GM19238 (cell line): Measurements from ENCODE around the gene RYR2.

Experiments
- DNase-seq: peaks from one replicate; pipeline ENCODE4 v3.0.0; 2011; ENCODE audit warnings: low spot score; ENCODE audit not compliant: insufficient read length

Gene RYR2

DNA sequence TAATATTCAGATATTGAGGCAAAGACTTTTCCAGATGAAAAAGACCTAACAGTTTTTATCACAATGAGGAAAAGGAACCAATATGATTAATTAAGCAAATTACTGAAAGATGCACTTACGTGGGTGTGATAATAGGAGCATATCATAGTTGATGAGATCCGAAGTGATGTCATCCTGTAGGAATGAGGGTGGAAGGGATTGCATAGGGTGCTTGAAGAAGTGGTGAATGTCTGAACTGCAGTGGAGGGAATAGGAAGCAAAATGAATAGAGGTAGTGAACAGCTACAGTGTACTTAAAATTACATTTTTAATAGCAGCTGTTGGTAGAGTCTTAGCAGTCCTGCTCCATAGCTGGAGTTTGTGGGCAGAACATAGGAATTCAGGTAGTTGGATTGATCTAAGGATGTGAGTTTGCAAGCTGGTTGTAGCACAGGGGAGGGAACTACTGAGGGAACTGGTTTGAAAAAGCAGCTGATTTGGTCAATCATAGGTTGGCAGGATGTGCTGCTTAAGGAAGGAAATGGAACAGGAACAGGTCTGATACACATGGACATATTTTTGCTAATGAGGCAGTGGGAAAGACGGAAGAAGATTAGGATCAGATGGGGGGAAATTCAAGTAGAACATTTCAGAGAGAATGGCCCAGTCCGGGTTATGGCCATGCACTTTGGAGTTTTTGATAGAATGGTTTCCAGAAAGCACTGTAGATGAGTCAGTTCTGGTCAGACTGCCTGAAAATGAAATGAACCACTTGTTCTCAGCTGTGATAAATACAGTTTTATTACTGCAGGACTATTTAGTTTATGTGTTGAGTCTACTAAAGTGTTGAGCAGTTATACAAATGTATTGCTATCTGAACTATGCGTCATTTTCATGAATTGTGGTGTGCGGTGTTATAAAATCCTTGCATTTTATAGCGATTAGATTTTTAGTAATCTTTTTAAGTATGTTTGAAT, 155.8 kb downstream of the RYR2 start:
- DNase-seq, result no peak

DNA sequence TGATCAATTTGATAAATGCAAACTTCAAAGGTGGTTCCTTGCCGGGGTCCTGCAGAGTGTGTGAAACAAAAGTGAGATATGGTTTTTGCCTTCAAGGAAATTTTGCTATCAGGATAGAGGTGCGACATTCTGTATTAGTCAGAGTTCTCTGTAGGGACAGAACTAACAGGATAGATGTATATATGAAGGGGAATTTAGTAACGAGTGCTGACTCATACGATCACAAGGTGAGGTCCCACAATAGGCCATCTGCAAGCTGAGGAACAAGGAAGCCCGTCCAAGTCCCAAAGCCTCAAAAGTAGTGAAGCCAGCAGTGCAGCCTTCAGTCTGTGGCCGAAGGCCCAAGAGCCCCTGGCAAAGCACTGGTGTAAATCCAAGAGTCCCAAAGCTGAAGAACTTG, 157.0 kb downstream of the RYR2 start:
- DNase-seq, result no peak

DNA sequence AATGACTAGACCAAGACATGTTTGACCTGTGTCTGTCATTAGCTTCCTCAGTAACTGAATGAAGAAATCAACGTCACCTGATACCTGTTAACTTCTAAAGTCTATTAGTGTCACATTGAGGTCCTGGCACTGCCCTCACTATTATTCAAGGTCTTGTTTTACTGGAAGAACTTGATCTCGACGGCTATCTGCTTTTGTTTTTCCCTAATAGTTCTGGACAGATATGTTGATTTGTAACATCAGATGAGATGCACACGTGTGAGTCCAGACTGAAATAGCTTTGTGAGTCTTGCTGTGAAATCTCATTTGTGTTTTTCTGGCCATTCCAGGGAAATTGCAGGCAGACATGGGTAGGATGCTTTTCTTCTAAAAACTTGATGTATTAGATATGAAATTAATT, 159.2 kb downstream of the RYR2 start:
- DNase-seq, result no peak

DNA sequence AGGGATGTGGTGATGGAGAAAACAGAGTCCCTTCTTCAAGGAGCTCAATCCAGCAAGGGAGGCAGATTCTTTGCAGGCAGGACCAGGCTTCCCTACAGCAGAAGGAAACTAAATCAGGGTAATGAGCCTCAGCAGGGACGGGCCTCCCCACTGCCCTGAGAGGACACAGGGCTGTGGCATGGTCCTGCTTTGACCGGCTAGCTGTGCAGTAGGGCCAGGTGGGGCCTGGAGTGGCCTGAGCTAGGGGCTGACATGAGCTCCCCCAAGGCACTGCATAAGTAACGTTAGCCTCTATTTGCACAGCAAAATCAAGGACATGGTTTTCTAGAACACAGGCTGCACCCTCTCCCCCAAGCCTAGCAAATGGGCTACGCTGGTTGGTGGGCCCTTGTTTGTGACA, 162.9 kb downstream of the RYR2 start:
- no peak for DNase-seq

DNA sequence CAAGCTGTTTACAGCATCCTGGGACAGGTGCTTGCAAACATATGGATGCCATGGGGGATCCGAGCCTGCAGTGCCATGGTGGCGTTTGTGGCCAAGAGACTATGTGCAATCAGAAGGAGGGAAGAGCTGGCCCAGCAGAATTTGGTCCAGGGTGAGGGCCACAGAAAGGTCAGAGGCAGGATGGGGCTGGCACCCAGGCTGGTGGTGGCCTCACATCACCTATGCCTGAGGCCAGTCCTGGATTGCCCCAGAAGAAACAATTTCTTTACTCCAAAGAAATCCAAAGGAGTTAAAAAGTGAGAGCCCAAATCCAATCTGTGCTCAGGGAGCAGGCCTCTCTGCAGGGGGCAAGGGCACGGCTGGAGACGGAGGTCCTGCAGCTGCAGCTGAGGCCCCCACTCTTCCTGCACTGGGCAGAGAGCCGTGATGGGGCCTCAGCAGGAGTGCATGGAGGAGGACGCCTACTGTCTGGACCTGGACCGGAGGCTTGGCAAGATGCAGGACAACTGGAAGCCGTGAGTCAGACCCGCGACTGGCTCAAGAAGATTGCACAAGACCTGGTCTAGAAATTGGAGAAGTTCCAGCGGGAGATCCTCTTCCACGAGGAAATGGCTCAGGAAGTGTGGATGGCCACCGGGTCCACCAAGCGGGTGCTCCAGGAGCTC, 163.5 kb downstream of the RYR2 start:
- DNase-seq, result no peak

DNA sequence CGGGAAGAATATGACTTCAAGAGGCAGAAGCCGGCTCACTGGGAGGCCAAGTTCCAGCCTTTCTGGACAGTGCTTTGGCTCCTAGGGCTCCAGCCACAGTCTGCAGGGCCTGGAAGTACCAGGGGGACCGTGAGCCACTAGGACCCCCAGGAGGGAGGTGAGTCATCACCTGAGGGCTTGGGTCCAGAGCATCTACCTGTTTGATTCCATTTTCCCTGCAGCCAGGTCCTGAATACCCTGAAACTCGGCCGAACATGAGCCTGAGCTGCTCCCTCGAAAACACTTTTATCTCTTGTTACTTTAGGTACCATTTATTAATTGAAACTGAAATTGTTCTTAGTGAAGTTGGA, 164.1 kb downstream of the RYR2 start:
- DNase-seq, result no peak

DNA sequence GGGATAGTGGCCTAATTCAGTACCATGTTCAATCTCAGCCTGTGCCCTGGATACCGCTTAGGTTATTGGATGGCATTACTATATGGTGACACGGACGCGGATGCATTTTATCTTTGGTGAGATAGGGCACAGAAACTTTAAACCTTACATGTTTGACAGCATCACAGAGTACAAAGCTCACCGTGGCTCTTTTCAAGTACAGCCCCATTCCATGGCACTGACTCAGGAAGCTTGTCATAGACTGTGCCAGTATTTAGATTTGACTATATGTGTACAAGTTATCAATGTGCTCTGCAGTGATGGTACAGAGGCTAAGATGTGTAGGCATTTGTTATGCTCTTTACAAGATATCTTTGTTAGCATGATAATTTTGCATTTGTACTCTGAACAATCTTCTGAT, 169.0 kb downstream of the RYR2 start:
- no peak for DNase-seq

DNA sequence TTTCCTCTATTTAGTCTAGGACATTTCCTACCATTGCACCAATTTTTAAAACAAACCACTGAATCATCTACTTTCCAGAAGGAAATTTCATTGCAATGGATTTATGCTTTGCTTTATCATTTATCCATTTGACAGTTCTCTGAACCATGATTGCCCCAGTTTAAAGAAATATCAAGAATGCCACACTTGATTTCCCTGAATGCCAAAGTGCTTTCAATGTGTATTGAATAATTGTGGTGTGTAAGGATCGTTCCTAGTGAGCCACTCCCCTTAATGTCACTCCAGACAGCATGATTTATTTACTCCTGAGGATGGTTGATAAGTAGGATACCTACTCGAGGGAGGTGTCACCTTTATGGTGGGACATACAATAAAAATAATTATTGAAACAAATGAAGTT, 169.6 kb downstream of the RYR2 start:
- no peak for DNase-seq

DNA sequence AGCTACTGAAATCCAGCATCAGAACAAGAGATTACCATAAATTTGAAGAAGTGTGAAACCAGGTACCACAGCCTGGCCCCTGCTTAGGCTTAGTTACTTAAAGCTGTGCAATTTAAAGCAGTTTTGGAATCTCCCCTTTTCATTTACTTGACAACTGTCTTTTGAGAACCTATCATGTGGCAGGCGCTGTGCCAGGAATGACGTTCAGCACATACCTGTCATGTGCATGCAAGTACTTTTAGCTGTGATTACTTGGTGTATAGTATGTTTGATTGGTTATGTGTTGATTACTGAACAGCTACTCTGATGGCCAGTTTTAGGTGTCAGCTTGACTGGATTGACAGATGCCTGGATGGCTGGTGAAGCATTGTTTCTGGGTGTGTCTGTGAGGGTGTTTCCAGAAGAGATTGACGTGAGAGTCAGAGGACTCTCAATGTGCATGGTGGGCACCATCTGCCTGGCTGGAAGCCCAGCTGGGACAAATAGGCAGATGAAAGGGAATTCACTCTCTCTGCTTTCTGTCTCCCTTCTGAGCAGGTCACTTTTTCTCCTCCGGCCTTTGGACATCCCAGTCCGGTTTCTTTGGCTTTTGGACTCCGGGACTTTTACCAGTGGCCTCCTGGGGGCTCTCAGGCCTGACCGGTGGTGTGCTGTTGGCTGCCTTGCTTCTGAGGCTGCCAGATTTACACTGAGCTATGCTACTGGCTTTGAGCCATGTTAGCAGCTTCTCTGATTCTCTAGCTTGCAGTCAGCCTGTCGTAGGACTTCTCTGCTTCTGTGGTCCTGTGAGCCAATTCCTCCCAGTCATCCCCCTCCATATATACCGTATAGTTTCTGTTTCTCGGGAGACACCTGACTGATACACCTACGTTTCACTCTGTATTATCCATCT, 178.0 kb downstream of the RYR2 start:
- no peak for DNase-seq

DNA sequence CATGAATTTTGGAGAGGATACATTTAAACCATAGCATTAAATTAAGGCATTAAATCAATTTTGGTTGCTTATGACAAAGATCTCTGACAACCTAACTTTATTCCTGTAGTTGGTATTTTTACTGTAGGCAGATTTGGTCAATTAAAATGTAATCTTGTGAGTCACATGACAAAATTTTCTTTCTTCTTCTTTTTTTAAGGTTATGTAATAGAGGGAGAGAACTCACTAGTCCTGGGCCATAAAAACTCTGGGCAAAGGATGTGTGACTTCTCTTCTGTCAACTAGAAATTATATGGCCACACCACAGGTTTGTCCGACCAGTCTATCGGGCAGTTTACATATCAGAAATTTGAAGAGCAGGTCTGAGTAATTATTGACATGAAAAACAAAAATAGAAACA, 181.4 kb downstream of the RYR2 start:
- DNase-seq, result no peak

DNA sequence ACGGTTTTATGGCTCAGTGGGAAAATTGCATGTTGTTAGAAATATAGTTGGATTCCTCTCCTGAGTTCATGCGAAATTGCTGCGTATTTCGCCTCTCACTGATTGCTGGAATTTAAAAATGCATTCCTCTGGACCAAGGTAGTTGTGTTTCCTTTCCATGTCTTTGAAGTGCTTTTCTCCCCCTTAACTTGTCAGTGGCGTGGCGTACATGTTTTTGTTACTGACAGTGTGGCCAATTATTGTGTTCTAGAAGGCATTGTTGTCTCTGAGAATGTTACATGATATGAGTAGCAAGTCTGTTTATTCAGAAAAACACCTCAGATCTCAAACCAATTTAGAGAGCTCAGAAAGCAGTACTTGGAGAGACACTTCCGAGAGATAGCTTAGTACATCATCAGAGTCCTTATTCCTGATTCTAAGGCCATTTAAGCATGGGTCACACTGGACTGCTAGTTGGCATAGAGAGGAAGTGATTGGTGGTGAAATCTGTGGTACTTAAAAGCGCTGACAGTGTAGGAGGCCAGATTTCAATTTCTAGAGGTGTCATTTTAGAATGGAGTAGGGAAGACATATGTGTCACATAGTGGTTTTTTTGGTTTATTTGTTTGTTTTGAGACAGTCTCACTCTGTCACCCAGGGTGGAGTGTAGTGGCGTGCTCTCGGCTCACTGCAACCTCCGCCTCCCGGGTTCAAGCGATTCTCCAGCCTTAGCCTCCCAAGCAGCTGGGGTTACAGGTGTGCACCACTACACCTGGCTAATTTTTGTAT, 184.4 kb downstream of the RYR2 start:
- DNase-seq, result no peak

DNA sequence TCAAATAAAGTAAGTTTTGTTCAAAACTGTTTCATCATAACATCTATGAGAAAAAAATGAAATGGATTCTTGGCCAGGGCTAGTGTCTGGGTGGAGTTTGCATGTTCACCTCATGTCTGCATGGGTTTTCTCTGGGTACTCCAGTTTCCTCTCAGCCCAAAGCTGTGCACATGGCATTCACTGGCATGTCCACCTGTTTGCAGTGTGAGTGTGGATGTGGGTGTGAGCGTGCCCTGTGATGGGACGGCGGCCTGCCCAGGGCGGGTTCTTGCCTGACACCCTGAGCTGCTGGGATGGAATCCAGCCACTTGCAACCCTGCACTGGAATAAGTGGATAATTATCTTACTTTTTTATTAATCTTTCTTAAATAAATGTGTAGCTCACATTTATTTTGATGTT, 185.5 kb downstream of the RYR2 start:
- DNase-seq, result no peak

DNA sequence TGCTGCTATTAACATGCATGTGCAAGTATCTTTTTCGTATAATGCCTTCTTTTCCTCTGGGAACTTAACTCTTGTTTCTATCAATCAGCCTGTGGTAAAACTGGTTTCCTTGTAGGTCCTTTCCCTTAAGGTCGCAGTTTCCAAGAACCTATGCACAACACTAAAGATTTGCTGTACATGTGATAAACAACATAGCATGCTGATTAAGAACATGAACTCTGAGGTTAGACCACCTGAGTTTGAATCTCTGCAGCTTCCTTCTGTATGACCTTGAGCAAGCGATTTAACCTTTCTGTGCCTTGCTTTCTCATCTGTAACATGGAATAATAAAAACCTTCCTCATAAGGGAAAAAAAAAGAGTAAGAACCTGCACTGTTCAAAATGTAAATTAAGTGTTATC, 186.4 kb downstream of the RYR2 start:
- no peak for DNase-seq

DNA sequence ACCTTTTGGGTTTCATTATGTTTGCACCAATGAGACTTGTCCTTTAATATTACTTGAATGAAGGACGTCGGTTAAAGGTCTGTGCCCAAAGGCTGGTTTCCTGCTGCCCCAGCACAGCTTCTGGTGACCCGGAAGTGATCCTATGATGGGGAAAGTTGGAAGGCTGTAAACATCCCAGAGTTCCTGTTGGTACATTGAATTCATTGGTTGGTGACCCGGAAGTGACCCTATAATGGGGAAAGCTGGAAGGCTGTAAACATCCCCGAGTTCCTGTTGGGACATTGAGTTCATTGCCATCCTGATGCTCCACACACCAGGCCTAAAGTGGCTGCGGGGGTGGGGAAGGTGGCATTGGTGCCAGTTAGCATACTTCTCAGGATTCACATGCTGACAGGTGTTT, 187.3 kb downstream of the RYR2 start:
- DNase-seq, result no peak

DNA sequence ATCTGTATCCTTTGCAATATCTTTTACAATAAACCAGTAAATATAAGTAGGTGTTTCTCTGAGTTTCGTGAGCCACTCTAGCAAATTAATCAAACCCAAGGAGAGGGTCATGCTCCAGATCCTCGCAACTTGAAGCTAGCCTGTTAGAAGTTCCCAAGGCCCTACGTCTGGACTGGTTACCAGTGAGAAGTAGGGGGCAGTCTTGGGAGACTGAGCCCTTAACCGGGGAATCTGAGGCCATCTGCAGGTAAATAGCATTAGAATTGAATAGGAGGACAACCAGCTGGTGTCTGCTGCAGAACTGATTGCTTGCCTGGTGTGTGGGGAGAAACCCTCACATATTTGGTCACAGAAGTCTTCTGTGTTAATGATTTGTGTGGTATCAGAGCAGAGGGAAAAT, 190.5 kb downstream of the RYR2 start:
- no peak for DNase-seq

DNA sequence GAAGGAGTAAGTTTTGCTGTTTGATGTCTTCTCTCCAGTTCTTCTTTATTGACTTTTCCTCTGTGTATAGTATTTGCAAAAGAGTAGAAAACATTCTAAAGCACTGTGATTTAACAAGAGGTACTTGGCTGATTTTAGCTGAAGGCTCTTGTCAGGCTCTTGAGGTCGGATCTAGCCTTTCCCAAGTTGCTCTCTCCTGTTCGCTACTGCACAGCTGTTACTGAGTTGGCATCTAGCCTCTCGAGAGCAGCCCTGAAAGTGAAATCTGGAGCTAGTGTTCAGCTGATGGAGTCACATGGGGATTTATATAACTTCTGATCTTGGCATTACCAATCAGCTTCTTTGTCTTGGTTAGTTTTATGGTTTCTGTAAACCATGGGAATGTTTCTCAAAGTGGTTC, 193.1 kb downstream of the RYR2 start:
- no peak for DNase-seq

DNA sequence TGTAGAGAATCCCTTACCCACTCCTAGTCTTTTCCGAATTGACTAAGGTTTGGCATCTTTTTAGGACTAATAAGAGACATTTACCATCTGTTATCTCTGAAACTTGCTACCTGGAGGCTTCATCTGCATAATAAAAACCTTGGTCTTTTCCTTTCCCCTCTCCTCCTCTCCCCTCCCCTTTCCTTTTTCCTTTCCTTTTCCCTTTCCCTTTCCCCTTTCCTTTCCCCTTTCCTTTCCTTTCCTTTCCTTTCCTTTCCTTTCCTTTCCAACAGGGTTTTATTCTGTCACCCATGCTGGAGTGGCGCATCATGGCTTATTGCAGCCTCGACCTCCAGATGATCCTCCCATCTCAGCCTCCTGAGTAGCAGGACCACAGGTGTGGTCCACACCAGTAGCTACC, 195.7 kb downstream of the RYR2 start:
- DNase-seq, result no peak

DNA sequence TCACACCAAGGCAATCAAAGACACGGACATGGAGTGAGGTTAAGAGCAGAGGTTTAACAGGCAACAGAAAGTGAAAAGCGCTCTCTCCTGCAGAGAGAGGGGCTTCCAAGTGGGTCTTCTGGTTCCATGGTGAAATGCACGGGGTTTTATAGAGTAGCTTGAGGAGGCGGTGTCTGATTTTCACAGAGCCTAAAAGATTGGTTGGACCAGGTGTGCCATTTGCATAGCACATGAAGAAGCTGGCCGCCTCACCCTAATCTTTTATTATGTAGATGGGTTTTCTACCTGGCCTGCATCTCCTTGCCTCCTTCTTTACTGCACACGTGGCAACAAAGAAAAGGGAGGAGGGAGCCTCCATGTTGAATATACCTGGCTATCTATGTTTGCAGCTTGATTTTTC, 197.3 kb downstream of the RYR2 start:
- DNase-seq, result no peak

DNA sequence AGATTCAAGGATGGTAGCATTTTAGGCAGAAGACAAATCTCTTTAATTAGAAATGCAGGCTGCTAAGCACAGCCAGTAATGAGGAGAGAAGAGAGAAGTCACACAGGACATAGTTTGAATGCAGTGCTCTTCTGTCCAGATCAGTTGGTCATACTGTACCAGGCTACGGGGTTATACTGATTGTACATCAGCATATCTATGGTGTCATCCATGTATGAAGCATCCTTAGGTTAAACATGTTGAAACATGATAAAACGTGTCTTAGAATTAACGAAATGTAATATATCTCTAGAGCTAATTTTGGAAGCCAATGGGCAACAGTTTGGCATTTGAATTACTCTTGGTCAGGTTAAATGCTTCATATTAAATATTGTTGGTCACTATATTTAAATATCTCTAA, 199.1 kb downstream of the RYR2 start:
- no peak for DNase-seq

DNA sequence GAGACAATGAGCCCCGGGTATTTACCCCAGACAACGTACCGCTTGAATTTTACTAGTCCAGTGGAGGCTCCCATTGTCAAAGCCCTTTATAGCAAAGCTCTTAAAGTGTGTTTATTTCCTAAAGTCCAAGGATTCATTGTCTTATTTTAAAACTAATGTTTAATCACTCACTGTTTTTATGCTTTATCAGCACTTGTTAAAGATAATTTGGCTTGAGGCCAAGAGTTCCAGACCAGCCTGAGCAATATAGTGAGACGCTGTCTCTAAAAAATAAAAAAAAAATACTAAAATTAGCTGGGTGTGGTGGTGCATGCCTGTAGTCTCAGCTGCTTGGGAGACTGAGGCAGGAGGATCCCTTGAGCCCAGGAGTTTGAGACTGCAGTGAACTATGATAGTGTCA, 202.8 kb downstream of the RYR2 start:
- DNase-seq, result no peak

DNA sequence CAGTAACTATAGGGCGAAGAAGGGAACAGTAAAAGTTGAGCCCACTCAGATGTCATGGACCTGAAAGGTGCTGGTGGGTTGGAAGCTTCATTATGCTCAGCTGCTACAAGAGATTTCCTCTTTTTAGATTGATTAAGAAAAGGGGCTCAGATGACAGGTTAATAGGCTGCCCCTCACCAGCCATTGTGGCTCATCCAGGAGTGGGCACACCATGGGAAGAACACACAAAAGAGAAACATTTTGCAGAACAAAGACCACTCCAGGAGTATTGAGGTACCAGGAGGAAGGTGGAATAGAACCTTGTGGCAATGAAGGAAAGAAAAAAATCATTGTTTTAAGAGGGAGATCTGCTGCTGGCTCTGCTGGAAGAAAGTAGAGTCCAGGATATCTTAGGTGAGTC, 205.5 kb downstream of the RYR2 start:
- no peak for DNase-seq
